Measurements from ENCODE around the gene IKZF1.

Gene IKZF1

GRCh38 chr7:50405221-50405620, 100.7 kb downstream of the IKZF1 start:
- Histone ChIP-seq H3K4me1 (ENCODE audit: control insufficient read depth, low read length) (peaks cover 59% of the 10 kb centered on the region), H3K79me2 (ENCODE audit: control insufficient read depth, low read length) (no peaks in the 10 kb centered on the region), H3K4me3 (ENCODE audit: low read length) (no peak overlapping the region), H3F3A (ENCODE audit: control insufficient read depth, insufficient read depth) (peaks cover 51% of the 10 kb centered on the region), H3K9me3 (ENCODE audit: control insufficient read depth, insufficient read depth, low read length) (no peaks in the 10 kb centered on the region), H3K27me3 (ENCODE audit: control insufficient read depth, low read length) (no peaks in the 10 kb centered on the region), H3K27ac (ENCODE audit: low read depth, low read length) (peak overlapping the region; percentile 4; the same call in 1 of the 2 replicates), H3K4me2 (ENCODE audit: low read length) (0 out of 2 replicates have a peak overlapping the region, but pooled peaks have one; percentile 6), H3K9me2 (replicated peaks; ENCODE audit: control insufficient read depth, low read length) (no peaks in the 10 kb centered on the region), H4K20me1 (ENCODE audit: control insufficient read depth, insufficient read depth, low read depth, low read length) (0 out of 2 replicates have a peak, but pooled peaks cover 10% of the 10 kb centered on the region), H3K36me3 (ENCODE audit: control insufficient read depth, low read length) (peaks cover 47% of the 10 kb centered on the region)
- TF ChIP-seq EZH2phosphoT487 (IDR thresholded peaks at IDR 0.05; ENCODE audit: borderline replicate concordance, low read length) = no peak
- no peak for TF ChIP-seq CTCF (IDR thresholded peaks at IDR 0.05; ENCODE audit: low read depth, low read length, poor library complexity, severe bottlenecking)

- Histone ChIP-seq H3K27me3 (ENCODE audit: control insufficient read depth, low read length) (no peaks in the 10 kb centered on the region), H3K79me2 (ENCODE audit: control insufficient read depth, low read length) (no peaks in the 10 kb centered on the region), H3K36me3 (ENCODE audit: control insufficient read depth, low read length) (peaks cover 30% of the 10 kb centered on the region), H3K4me3 (ENCODE audit: low read length) (no peak overlapping the region), H3K4me2 (ENCODE audit: low read length) (no peak overlapping the region), H3F3A (ENCODE audit: control insufficient read depth, insufficient read depth) (peaks cover 44% of the 10 kb centered on the region), H3K27ac (ENCODE audit: low read depth, low read length) (no peak overlapping the region), H3K9me2 (replicated peaks; ENCODE audit: control insufficient read depth, low read length) (no peaks in the 10 kb centered on the region), H4K20me1 (ENCODE audit: control insufficient read depth, insufficient read depth, low read depth, low read length) (0 out of 2 replicates have a peak, but pooled peaks cover 7% of the 10 kb centered on the region), H3K4me1 (ENCODE audit: control insufficient read depth, low read length) (peaks cover 76% of the 10 kb centered on the region), H3K9me3 (ENCODE audit: control insufficient read depth, insufficient read depth, low read length) (no peaks in the 10 kb centered on the region)
- TF ChIP-seq EZH2phosphoT487 (IDR thresholded peaks at IDR 0.05; ENCODE audit: borderline replicate concordance, low read length) (no peak), CTCF (IDR thresholded peaks at IDR 0.05; ENCODE audit: low read depth, low read length, poor library complexity, severe bottlenecking) (no peak)
Observed at GRCh38 chr7:50406935-50407334, 102.4 kb downstream of the IKZF1 start.

GRCh38 chr7:50409856-50410745, 105.6 kb downstream of the IKZF1 start:
- Histone ChIP-seq H3K4me2 (ENCODE audit: low read length) (peak overlapping the region; percentile 61), H3F3A (ENCODE audit: control insufficient read depth, insufficient read depth) (peaks cover 23% of the 10 kb centered on the region), H3K27ac (ENCODE audit: low read depth, low read length) (peak overlapping the region; percentile 62), H3K27me3 (ENCODE audit: control insufficient read depth, low read length) (no peaks in the 10 kb centered on the region), H3K9me3 (ENCODE audit: control insufficient read depth, insufficient read depth, low read length) (no peaks in the 10 kb centered on the region), H3K79me2 (ENCODE audit: control insufficient read depth, low read length) (no peaks in the 10 kb centered on the region), H3K36me3 (ENCODE audit: control insufficient read depth, low read length) (no peaks in the 10 kb centered on the region), H3K4me1 (ENCODE audit: control insufficient read depth, low read length) (peaks cover 73% of the 10 kb centered on the region), H4K20me1 (ENCODE audit: control insufficient read depth, insufficient read depth, low read depth, low read length) (no peaks in the 10 kb centered on the region), H3K9me2 (replicated peaks; ENCODE audit: control insufficient read depth, low read length) (no peaks in the 10 kb centered on the region), H3K4me3 (ENCODE audit: low read length) (peak overlapping the region; percentile 45)
- TF ChIP-seq CTCF (IDR thresholded peaks at IDR 0.05; ENCODE audit: low read depth, low read length, poor library complexity, severe bottlenecking) (no peak), EZH2phosphoT487 (IDR thresholded peaks at IDR 0.05; ENCODE audit: borderline replicate concordance, low read length) (no peak)
